Choroid plexus epithelial cell (primary cell): ENCODE measurements around the gene KCTD5.

Source experiments
- DNase-seq: peaks from one replicate; pipeline ENCODE4 v3.0.0-alpha.2; 2010; ENCODE audit warnings: low read depth
- H3K4me3 ChIP-seq: 2 replicates; pipeline ENCODE4 v1.5.1; 2011; ENCODE audit warnings: low read depth, mild to moderate bottlenecking, control low read depth, low read length, moderate library complexity
- CTCF ChIP-seq: conservative IDR thresholded peaks from 2 replicates; pipeline ENCODE4 v1.5.1; 2011; ENCODE audit warnings: low read depth, mild to moderate bottlenecking, control low read depth, inconsistent platforms, low read length, moderate library complexity

KCTD5 gene

GRCh38 chr16:2712546-2712945 lies 30.2 kb downstream of the KCTD5 start:
- no peak for DNase-seq
- H3K4me3 ChIP-seq: no peak overlapping the region
- no peak for TF ChIP-seq CTCF

- TF ChIP-seq CTCF: no peak
- no peak for DNase-seq
These were observed 31.2 kb downstream of the KCTD5 start for GRCh38 chr16:2713523-2713922.

GRCh38 chr16:2713985-2714774 lies 31.9 kb downstream of the KCTD5 start:
- TF ChIP-seq CTCF: no peak
- no peak overlapping the region for H3K4me3 ChIP-seq
- no peak for DNase-seq

More at GRCh38 chr16:2713523-2713922, 31.2 kb downstream of the KCTD5 start:
- no peak overlapping the region for H3K4me3 ChIP-seq

GRCh38 chr16:2715064-2715463 lies 32.7 kb downstream of the KCTD5 start:
- no peak for DNase-seq
- TF ChIP-seq CTCF: no peak
- H3K4me3 ChIP-seq: no peak overlapping the region

GRCh38 chr16:2715519-2715918 lies 33.2 kb downstream of the KCTD5 start:
- peak overlapping the region; percentile 11 for H3K4me3 ChIP-seq
- no peak for TF ChIP-seq CTCF
- peak; percentile 50 for DNase-seq

- no peak for TF ChIP-seq CTCF
- DNase-seq: no peak
- H3K4me3 ChIP-seq: no peak overlapping the region
These were observed 33.9 kb downstream of the KCTD5 start for GRCh38 chr16:2715966-2716885.

- no peak overlapping the region for H3K4me3 ChIP-seq
- DNase-seq: no peak
- no peak for TF ChIP-seq CTCF
These were observed 34.6 kb downstream of the KCTD5 start for GRCh38 chr16:2716948-2717347.
